Measurements from ENCODE around the gene WWOX.
A peak's percentile ranks its signal among the peaks of the same experiment; 100 is the strongest.
"Not testable (repeated sequence)": the region's sequence is repeated elsewhere in the genome, so short reads cannot be mapped to it uniquely, and the experiment has no call there.

The WWOX gene

GRCh38 chr16:78099271-78100111, at the start of gene WWOX:
TSS of gene WWOX (plus strand) at chr16:78099654.
- DNase-seq: peak; percentile 96

GRCh38 chr16:78050734-78051400, 48.6 kb upstream of the WWOX start:
- DNase-seq: no peak

DNA sequence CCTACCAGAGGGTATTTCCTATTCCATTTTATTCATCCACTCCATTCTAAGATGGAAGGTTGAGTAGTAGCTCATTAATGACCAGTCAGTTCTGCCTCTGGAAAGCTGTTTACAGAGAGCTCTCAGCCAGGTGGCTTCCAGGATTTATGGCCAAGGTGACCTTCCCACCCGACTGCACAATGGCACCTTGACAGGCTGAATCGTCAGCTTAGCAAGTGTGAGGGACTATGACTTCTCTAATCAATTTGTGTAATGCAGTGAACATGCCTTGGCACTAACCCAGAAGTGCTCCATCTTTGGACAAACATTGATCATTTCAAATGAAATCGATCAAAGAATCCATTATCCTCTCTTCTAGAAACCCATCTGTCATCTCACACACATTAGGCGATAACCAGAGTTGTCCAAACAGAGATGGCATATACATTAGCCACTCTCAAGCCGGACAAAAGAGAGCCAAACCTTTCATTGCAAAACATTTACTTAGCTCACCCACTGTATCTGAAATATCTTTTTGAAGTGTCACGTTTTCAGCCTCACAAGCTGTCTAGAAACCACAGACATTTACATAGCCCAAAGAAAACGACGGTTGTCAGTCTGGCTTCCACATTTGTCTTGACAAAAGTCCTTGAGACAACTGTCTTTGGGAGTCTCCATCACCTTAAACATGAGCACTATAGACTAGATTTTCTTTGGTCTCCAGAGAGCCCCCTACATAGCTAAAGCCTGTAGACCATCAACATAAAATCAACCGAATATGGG, 41.5 kb upstream of the WWOX start:
- no peak for DNase-seq

DNA sequence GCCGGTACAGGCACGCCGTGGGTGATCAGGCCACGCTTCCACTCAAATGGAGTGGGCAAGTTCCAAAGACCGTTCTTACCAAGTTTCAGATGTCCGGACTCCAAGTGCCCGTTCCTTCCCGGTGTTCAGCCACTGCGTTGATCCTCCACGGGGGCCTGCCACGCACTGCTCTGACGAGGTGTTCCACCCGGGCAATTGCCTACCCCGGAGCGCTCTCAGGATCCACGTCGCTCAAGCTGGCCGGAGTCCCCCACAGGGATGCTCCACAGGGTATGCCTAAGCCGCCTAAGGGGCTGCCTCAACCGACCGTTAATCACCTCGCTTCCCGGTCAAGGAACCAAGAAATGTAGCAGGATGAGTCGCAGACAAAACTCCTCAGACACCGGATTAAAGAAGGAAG, 39.6 kb upstream of the WWOX start:
- not testable (repeated sequence) for DNase-seq

- DNase-seq: no peak
Measured at GRCh38 chr16:78060295-78060694, 39.2 kb upstream of the WWOX start.

GRCh38 chr16:78060809-78061208, 38.6 kb upstream of the WWOX start:
- no peak for DNase-seq

DNA sequence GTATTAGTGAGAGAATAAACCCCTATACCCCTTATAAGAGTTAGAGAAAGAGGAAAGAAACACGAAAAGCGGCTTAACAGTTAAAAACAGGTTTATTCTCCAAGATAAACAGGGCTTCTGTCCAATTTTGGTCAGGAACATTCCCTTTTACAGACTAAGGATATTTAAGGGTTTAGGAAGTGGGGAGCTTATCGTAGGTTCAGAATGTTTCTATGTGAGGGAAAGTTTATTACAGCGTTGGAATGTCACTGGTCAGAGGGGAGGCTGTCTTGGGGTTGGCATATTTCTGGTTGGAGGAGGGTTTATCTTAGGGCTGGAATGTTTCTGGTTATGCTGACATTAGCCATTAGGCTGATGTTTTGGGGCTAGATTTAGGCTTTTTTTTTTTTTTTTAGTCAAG, 34.1 kb upstream of the WWOX start:
- no peak for DNase-seq

GRCh38 chr16:78069913-78070312, 29.5 kb upstream of the WWOX start:
- no peak for DNase-seq

DNA sequence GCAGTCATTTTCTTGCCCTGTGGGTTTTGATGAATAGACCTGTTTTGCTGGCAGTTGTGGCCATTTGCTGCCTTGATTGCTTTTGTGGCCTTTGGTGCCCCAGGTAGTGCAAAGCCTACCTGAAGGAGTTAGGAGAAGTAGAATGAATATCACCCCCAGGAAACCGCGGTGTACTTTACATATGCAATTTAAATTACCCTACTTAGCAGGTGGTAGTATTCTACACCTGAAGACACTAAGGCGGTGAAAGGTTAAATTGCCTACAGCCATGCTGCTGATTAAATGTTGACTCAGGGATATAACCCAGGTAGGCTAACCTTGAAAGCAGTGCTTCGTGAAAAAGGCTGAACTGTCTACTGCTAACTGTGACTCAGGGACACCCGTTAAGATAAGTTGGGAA, 27.2 kb upstream of the WWOX start:
- DNase-seq: no peak

- DNase-seq: no peak
Measured at GRCh38 chr16:78075800-78076199, 23.7 kb upstream of the WWOX start.

DNA sequence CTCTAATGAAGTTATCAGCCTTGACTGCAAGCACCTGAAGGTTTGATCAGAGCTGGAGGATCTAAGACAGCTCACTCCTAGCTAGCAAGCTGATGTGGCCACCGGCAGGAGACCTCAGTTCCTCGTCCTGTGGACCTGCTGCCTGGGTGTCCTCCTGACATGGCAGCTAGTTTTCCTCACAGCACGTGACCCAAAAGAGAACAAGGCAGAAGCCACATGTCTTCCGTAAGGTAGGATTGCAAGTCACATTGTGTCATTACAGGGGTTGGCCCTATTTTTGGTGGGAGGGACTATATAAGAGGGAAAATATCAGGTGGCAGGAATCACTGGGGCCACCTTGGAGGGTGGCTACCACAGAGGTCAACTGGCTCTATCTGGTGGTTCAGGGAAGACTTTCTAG, 18.1 kb upstream of the WWOX start:
- DNase-seq: no peak

DNA sequence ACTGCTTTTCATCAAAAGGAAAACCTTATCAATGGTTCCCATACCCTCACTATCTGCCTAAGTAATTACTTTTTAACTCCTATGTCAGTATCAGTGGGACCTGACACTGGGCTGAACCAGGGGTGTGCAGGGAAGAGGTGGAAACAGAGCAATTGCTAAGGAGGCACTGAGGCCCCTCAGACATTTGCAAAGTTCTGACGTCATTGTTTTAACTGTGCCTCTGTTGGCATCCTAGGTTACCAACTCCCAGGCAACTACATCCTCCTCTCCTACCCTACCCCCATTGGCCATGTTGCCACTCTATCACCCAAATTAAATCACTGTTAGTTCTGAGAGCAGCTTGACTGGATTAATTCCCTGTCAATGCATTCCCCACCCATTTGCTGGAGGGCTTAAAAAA, 8.0 kb upstream of the WWOX start:
- no peak for DNase-seq

DNA sequence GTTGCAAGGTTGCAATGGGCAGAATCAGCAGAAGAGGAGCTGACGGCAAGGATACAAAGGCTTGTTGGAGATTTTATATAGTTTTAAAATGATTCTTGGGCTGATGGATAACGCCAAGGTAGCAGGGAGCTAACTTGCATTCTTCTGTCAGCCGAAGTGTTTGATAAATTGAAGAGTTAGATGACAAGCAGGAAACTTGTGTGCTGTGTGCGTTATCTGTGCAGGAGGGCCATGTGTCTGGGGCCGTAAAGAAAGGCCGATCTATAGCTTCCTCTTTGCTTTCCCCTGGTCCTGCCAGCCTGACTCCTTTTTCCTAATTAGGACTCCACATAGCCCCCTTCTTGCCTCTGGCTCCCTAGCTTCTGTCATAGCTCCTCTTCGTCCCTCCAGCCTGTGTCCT, 6.7 kb upstream of the WWOX start:
- DNase-seq: no peak

DNA sequence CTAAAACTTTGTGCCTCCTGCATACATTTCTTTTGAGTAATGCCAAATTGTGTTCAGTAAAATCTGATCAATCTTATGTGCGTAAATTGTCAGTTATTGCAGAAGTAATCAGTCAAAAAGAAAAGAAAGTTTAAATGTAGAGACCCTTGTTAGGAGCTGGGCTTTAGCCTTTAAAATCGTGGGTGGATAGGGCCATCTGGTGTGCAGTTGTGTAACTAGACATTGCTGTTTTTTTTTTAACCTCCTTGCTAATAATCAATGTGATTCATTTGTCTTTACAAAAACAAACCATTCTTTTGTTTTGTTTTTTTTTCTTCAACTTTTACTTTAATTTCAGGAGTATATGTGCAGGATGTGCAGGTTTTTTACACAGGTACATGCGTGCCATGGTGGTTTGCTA, 5.3 kb upstream of the WWOX start:
- DNase-seq: no peak

DNA sequence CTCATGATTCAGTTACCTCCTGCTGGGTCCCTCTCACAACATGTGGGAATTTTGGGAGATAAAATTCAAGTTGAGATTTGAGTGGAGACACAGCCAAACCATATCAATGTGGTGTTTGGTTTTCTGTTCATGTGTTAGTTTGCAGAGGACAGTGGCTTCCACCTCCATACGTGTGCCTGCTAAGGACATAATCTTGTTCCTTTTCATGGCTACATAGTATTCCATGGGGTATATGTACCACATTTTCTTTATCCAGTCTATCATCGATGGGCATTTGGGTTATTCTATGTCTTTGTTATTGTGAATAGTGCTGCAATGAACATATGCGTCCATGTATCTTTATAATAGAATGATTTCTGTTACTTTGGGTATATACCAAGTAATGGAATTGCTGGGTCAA, 4.5 kb upstream of the WWOX start:
- no peak for DNase-seq

DNA sequence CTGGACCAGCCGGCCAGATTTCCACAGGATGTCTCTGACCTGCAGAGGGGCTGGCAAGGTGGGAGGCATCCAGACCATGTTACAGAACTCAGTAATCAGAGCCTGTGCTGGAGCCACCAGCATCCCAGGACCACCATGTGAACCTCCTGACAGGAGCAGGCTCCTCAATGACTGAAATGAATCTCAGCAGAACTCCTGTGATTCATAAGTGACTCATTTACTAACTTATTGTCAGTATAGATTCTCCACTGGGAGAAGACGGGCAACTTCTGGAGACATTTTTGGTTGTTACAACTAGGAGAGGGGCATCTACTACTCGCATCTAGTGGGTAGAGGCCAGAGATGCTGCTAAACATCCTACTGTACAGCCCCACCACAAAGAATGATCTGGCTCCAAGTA, 3.1 kb upstream of the WWOX start:
- no peak for DNase-seq

GRCh38 chr16:78097548-78097947, 1.9 kb upstream of the WWOX start:
- no peak for DNase-seq

- DNase-seq: no peak
Measured at GRCh38 chr16:78098087-78098486, 1.4 kb upstream of the WWOX start.

DNA sequence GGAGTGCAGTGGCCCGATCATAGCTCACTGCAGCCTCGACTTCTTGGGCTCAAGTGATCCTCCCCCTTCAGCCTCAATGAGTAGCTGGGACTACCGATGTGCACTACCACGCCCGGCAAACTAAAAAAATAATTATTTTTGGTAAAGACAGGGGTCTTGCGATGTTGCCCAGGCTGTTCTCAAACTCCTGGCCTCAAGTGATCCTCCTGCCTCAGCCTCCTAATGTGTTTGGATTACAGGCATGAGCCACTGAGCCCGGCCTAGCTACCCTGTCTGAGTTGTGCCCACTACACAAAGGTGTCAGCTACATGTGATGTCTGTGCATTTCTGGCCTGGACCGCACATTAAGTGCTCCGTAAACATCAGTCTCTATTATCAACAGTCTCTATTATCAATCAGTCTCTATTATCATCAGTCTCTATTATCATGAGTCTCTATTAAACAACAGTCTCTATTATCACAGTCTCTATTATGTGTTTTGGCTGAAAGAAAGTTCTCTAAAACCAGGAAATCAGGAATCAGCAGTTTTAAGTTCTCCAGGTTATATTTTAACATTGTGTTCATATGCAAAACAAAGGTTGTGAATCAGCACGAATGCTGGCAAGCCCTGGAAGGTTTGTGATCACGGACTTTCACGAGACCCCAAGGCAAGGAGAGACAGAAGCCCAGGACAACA, 721 bp upstream of the WWOX start:
- DNase-seq: no peak

DNA sequence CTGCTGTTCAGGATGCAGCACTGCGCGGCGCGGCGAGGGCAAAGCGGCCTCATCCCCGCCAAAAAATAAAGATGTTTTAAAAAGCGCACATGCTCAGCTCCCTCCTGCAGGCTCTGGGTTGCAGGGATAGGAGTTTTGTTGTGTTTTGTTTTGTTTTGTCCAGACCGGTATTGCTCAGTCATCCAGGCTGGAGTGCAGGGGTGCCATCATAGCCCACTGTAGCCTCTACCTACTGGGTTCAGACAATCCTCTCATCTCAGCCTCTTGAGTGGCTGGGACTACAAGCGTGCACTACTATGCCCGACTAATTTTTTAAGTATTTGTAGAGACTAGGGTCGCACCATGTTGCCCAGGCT, 636 bp downstream of the WWOX start:
- DNase-seq: no peak

DNA sequence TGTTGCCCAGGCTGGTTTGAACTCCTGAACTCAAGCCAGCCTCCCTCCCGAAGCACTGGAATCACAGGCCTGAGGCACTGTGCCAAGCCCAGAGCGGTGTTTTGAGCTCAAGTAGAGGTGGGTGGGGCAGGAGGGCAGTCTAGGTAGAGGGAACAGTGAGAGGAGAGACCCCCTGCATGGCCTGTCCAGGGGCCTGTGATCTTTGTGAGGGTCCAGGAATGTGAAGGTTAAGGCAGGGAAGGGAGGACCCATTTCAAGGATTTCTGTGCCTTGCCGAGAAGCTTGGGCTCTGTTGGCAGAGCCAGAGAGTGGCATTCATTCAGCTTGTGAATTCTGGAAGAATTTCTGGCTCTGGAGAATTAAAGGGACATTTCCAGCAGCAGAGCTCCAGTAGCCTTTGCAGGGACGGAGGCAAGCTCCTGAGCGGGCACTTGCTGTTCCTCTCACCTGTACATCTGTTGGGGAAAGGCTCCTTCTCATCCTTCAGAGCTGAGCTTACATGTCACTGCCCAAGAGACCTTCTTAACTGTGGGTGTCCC, 2.7 kb downstream of the WWOX start:
- DNase-seq: no peak

DNA sequence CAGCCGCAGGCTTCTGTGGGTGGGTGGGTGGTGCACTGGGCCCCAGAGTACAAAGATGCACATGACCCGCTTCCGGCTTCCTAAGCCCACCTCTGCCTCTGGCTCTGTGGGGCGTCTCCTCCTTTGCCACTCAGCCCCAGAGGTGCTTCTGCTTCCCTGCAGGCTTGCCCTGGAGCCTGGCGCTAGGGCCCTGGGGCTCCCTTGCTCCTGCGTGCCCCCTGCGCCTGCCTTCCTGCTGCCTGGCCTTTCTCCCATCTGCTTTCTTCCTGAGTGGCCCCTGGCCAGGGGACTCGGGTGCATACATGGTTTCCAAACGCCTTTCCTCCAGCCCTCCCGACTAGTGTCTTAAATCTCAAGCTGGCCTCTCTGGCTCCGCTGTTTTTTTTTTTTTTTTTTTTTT, 3.4 kb downstream of the WWOX start:
- DNase-seq: no peak

GRCh38 chr16:78105517-78105916, 6.1 kb downstream of the WWOX start:
- DNase-seq: no peak

All from CD4-positive, alpha-beta T cell treated with Interleukin-6 for 4 hours (primary cell).